HG02973 (cell line): ENCODE results near the gene ALDH1L1.

Source experiments
- ATAC-seq: cut with Tn5 transposase; IDR thresholded peaks from one replicate; pipeline ENCODE4 v1.9.1; 2021; ENCODE audit warnings: moderate library complexity; ENCODE audit not compliant: unreplicated experiment

Gene ALDH1L1

GRCh38 chr3:126124148-126124868 lies 56.1 kb downstream of the ALDH1L1 start:
- ATAC-seq = no peak

- ATAC-seq = no peak
These were observed 58.8 kb downstream of the ALDH1L1 start for GRCh38 chr3:126121632-126122031.

GRCh38 chr3:126121074-126121473 lies 59.3 kb downstream of the ALDH1L1 start:
- ATAC-seq = no peak

GRCh38 chr3:126119976-126120375 lies 60.4 kb downstream of the ALDH1L1 start:
- ATAC-seq = no peak

GRCh38 chr3:126119008-126119675 lies 61.2 kb downstream of the ALDH1L1 start:
- no peak for ATAC-seq

- ATAC-seq = no peak
These were observed 61.8 kb downstream of the ALDH1L1 start for GRCh38 chr3:126118591-126118990.

GRCh38 chr3:126117786-126118185 lies 62.6 kb downstream of the ALDH1L1 start:
- no peak for ATAC-seq

GRCh38 chr3:126117212-126117611 lies 63.2 kb downstream of the ALDH1L1 start:
- ATAC-seq = no peak

GRCh38 chr3:126116526-126116925 lies 63.9 kb downstream of the ALDH1L1 start:
- ATAC-seq = no peak

GRCh38 chr3:126114443-126115386 lies 65.7 kb downstream of the ALDH1L1 start:
- ATAC-seq = no peak

- ATAC-seq = no peak
These were observed 66.5 kb downstream of the ALDH1L1 start for GRCh38 chr3:126113733-126114442.

- ATAC-seq = no peak
These were observed 67.2 kb downstream of the ALDH1L1 start for GRCh38 chr3:126113238-126113555.

GRCh38 chr3:126112531-126113237 lies 67.7 kb downstream of the ALDH1L1 start:
- no peak for ATAC-seq

- no peak for ATAC-seq
These were observed 68.6 kb downstream of the ALDH1L1 start for GRCh38 chr3:126111566-126112475.

- no peak for ATAC-seq
These were observed 69.2 kb downstream of the ALDH1L1 start for GRCh38 chr3:126111126-126111551.

- ATAC-seq = no peak
These were observed 69.8 kb downstream of the ALDH1L1 start for GRCh38 chr3:126110431-126111125.

GRCh38 chr3:126109880-126110235 lies 70.5 kb downstream of the ALDH1L1 start:
- ATAC-seq = no peak

GRCh38 chr3:126109146-126109879 lies 71.1 kb downstream of the ALDH1L1 start:
- no peak for ATAC-seq
